Measurements from ENCODE around the gene HLTF.

HLTF gene

GRCh38 chr3:149007567-149008257 lies 78.6 kb downstream of the HLTF start:
- Histone ChIP-seq H3K4me1 (peaks cover 4% of the 10 kb centered on the region; the same call in 1 of the 2 replicates), H3K9me3 (no peaks in the 10 kb centered on the region), H3K36me3 (peaks cover 6% of the 10 kb centered on the region), H3K27me3 (no peaks in the 10 kb centered on the region), H3K4me3 (ENCODE audit: low read depth, low read length) (no peak overlapping the region)
- no peak for TF ChIP-seq CTCF (IDR thresholded peaks at IDR 0.05; ENCODE audit: low read depth, low read length)
- no peak for DNase-seq

- Histone ChIP-seq H3K4me3 (ENCODE audit: low read depth, low read length) (no peak overlapping the region), H3K36me3 (peaks cover 6% of the 10 kb centered on the region), H3K27me3 (no peaks in the 10 kb centered on the region), H3K4me1 (peaks cover 4% of the 10 kb centered on the region; the same call in 1 of the 2 replicates), H3K9me3 (no peaks in the 10 kb centered on the region)
- no peak for TF ChIP-seq CTCF (IDR thresholded peaks at IDR 0.05; ENCODE audit: low read depth, low read length)
- DNase-seq: no peak
Observed at GRCh38 chr3:149005416-149005815, 80.9 kb downstream of the HLTF start.

GRCh38 chr3:149004622-149005021 lies 81.7 kb downstream of the HLTF start:
- Histone ChIP-seq H3K36me3 (peaks cover 3% of the 10 kb centered on the region), H3K4me3 (ENCODE audit: low read depth, low read length) (no peak overlapping the region), H3K27me3 (no peaks in the 10 kb centered on the region), H3K4me1 (peaks cover 4% of the 10 kb centered on the region; the same call in 1 of the 2 replicates), H3K9me3 (no peaks in the 10 kb centered on the region)
- TF ChIP-seq CTCF (IDR thresholded peaks at IDR 0.05; ENCODE audit: low read depth, low read length): no peak
- DNase-seq: no peak

- Histone ChIP-seq H3K4me1 (peaks cover 4% of the 10 kb centered on the region; the same call in 1 of the 2 replicates), H3K9me3 (no peaks in the 10 kb centered on the region), H3K36me3 (no peaks in the 10 kb centered on the region), H3K27me3 (no peaks in the 10 kb centered on the region), H3K4me3 (ENCODE audit: low read depth, low read length) (no peak overlapping the region)
- DNase-seq: no peak
- no peak for TF ChIP-seq CTCF (IDR thresholded peaks at IDR 0.05; ENCODE audit: low read depth, low read length)
Observed at GRCh38 chr3:149003653-149004305, 82.6 kb downstream of the HLTF start.

GRCh38 chr3:149001727-149002126 lies 84.6 kb downstream of the HLTF start:
- no peak for DNase-seq
- TF ChIP-seq CTCF (IDR thresholded peaks at IDR 0.05; ENCODE audit: low read depth, low read length): no peak
- Histone ChIP-seq H3K4me1 (peaks cover 4% of the 10 kb centered on the region; the same call in 1 of the 2 replicates), H3K27me3 (no peaks in the 10 kb centered on the region), H3K36me3 (no peaks in the 10 kb centered on the region), H3K4me3 (ENCODE audit: low read depth, low read length) (no peak overlapping the region), H3K9me3 (no peaks in the 10 kb centered on the region)

GRCh38 chr3:149000206-149000745 lies 86.1 kb downstream of the HLTF start:
- H3K27me3 ChIP-seq: no peaks in the 10 kb centered on the region
- no peak for TF ChIP-seq CTCF (IDR thresholded peaks at IDR 0.05; ENCODE audit: low read depth, low read length)
- H3K4me3 ChIP-seq (ENCODE audit: low read depth, low read length): no peak overlapping the region
- H3K4me1 ChIP-seq: peaks cover 4% of the 10 kb centered on the region; the same call in 1 of the 2 replicates
- H3K9me3 ChIP-seq: no peaks in the 10 kb centered on the region
- no peaks in the 10 kb centered on the region for H3K36me3 ChIP-seq
- DNase-seq: no peak

Data from BE2C (cell line).